HG02763 (cell line): ENCODE results near the gene E2F7.
A peak's percentile ranks its signal among the peaks of the same experiment; 100 is the strongest.

Experiments
- ATAC-seq: cut with Tn5 transposase; IDR thresholded peaks from one replicate; pipeline ENCODE4 v1.9.1; 2021; ENCODE audit warnings: mild to moderate bottlenecking, moderate library complexity; ENCODE audit not compliant: unreplicated experiment

E2F7 gene

GRCh38 chr12:77025782-77026314 is 39.5 kb downstream of the E2F7 start:
- no peak for ATAC-seq

DNA sequence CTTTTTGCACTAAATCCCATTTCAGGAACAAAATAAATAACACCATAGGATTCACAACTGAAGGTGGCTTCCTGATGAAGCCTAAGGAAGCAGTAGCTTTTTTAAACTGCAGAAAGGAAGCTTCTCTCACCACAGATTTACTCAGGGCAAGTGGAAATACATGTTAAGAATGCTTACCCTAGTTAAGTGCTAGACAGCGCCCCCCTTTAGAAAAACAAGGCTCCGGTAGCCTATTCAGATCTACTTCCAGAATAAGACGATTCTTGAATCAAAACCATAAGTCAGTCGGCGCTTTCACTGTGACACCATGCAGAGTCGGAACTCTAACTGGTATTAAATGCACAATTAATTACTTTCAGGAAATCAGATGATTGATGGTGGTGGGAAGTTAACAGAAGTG is 41.9 kb downstream of the E2F7 start:
- no peak for ATAC-seq

DNA sequence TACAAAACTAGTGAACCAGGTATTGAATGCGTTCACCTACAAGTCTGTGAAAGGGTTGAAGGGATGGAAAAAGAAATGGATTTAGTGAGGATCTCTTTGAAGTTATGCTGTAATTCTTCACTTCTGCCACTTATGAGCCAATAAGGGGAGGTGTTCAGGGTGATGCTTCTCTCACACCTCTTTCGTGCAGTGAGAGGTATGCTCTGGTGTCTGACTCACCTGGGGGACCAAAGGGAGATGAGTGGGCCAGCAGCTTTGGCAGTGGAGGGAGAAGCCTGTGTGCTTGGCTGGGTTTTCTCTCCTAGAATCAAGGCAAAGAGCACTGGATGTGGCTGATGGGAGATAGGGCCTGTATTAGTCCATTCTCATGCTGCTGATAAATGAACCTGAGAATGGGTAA is 45.4 kb downstream of the E2F7 start:
- no peak for ATAC-seq

DNA sequence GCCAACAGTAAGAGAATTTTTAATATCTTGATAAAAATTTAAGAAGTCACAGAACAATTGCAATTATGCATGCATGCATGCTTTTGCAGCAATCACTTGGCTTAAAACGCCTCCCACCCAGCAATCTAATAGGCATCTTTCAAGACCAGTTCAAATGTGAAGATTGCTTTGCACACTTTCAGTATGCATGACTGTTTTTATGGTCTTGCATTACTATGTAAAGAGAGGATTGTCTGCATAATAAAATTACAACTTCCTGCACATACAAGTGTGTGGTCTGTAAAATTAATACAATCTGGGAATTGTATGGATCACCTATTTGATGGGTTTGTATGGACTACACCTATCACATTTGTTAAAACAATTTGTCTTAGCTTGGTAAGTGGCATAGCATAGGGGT is 48.8 kb downstream of the E2F7 start:
- no peak for ATAC-seq

DNA sequence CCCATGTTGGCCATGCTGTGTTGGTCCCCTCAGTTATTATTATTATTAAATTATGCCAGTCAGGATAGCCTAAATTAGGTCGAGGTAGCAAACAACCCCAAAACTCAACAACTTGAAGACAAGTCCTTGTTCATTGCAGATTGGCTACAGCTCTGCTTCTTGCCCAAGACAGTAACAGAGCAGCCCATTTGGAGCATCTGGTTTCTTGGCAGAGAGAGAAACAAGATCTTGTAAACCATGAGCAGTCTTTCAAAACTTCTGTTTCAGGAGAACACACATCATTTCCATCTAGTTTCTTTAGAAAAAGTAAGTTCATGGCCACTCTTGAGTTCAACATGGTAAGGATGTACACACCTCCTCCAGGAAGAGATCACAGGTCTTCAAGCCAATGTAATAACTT is 52.3 kb downstream of the E2F7 start:
- no peak for ATAC-seq

- ATAC-seq = peak; percentile 87
Observed at GRCh38 chr12:77010691-77011548, 54.4 kb downstream of the E2F7 start.

DNA sequence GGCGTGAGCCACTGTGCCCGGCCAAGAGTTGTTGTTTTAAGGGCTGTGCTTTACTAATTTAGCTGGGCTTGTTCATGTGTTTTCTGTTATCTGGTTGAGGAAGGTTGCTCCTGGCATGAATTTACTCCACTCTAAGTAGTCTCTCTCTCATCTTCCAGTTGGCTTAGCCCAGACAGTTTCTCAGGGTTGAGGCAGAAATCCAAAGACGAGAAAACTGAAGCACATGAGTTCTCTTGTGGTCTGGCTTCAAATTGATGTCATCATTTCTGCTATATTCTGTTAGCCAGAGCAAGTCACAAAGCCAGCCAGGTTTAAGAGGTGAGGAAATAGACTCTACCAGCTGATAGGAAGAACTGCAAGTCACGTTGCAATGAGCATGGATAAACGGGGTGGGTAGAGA is 57.9 kb downstream of the E2F7 start:
- ATAC-seq = no peak

- no peak for ATAC-seq
Observed at GRCh38 chr12:77005611-77006098, 59.7 kb downstream of the E2F7 start.

DNA sequence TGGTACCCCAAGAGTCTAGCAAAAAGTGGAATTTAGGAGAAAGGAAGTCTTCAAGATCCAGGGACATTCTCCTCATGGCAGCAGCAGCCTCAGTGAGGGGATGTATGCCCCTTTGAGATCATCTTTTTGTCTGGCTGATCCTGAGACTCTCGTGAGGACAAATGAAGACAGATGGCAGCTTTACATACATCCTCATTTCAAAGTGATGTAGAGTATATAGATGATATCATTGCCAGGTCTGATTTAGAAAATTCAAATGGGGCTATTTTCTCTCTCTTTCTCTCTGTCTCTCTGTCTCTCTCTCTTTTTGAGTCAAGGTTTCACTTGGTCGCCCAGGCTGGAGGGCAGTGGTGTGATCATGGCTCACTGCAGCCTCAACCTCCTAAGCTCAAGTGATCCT is 61.5 kb downstream of the E2F7 start:
- no peak for ATAC-seq

DNA sequence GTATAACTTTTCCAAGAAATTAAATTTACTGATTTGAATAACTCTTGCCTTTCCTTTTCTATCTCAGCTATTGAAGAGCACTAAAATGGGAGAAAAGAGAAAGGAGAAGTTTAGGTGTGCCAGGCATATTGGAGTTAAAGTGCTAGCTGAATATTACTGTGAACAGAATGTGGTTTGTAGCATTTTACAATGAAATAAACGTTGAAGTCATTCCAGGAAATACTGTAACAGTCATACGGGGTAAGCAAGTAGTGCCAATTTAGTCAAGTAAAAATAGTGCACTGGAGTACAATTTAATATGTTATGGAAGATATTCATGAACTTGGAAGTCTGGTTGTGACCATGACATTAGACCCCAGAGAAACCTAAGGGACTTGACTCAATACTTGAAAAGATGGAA is 62.1 kb downstream of the E2F7 start:
- ATAC-seq = no peak

DNA sequence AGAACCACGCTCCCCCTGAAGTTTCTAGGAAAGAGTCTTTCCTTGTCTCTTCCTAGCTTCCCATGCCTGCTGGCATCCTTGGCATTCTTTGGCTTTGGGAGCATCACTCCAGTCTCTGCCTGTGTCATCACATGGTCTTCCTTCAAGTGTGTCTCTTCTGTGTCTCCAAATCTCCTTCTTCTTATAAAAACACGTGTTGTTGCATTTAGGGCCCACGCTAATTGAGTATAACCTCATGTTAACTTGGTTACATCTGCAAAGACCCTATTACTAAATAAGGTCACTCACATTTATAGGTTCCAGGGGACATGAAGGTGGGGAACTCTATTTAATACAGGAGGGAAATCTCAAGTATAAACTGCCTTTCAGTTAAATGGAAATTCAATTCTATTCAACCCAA is 63.0 kb downstream of the E2F7 start:
- no peak for ATAC-seq

- ATAC-seq = no peak
Observed at GRCh38 chr12:77001276-77001675, 64.1 kb downstream of the E2F7 start.

- ATAC-seq = no peak
Observed at GRCh38 chr12:76998908-76999556, 66.3 kb downstream of the E2F7 start.

- no peak for ATAC-seq
Observed at GRCh38 chr12:76998386-76998785, 67.0 kb downstream of the E2F7 start.

DNA sequence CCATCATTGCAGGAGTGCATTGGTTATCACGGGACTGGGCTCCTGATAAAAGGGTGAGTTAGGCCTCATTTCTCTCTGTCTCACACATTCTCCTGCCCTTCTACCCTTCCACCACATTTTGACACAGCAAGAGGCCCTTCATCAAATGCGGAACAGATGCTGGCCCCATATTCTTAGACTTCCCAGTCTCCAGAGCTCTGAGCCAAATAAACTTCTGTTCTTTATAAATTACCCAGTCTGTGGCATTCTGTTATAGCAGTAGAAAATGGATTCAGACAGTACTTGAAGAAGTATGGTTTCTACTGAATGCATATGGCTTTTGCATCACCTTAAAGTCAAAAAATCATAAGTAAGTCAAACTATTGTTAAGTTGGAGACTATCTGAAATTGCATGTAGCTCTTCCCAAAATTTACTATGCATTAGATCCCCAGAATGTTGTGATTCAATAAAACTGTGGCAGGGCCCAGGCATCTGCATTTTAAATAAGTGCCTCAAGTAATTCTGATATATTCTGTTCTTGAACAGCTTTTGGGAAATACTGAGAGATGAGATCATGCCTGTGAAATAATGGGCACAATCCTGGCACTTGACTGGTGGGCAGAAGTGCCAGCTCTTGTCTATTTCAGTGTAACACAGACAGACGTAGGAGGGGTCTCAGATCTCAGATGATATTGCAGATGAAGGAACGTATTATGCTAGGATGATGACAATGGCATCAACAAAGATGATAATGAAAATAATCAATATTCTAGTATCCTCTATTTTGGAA is 68.2 kb downstream of the E2F7 start:
- no peak for ATAC-seq

DNA sequence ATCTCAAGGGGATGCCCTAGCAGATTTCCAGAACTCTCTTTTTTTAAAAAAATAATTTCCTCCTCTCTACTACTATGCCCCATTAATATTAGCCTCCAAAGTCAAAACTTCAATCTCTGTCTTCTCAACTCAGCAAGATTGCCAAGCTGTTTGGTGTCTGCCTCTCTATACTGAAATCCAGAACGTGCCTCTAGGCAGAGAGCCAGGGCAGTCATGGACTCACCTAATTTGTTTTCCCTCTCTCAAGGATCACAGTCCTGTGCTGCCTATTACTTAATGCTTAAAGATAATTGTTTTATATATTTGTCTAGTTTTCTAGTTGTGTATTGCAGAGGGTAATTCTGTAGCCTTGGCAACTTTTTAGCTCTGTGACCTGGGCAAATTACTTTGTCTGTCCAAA is 74.7 kb downstream of the E2F7 start:
- ATAC-seq = no peak

GRCh38 chr12:76984566-76984965 is 80.8 kb downstream of the E2F7 start:
- no peak for ATAC-seq

GRCh38 chr12:76983420-76983819 is 81.9 kb downstream of the E2F7 start:
- ATAC-seq = no peak

GRCh38 chr12:76980196-76980595 is 85.2 kb downstream of the E2F7 start:
- ATAC-seq = no peak

DNA sequence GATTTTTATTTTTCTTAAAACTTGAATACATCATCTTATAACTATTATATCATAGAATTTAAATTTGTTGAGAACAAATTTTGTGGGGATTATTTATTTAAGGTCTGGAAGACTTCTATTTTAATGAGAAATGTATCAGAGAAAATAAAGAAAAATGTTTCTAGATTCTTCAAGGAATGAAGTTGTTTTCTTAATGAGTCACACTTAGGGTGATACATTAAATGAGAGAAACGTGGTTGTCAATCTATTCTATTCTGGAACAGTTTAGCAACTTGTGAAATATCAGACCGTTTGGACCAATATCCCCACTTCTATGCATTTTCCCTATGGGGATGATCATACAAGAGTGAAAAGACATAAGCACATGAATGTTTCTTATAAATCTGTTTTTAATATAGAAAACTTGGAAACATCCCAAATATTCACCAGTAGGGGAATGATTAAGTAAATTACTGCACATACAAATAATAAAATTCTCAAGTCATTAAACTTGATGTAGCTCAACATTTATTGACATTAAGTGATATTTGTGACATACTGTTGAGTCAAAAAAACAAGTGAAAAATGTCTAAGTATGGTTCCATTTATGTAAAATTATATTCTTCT is 88.5 kb downstream of the E2F7 start:
- ATAC-seq = no peak
